GM19239 (cell line): Measurements from ENCODE around the gene SRP54.
"Not testable (repeated sequence)": the region's sequence is repeated elsewhere in the genome, so short reads cannot be mapped to it uniquely, and the experiment has no call there.

Experiments
- DNase-seq: peaks from one replicate; pipeline ENCODE4 v3.0.0; 2011; ENCODE audit warnings: low spot score; ENCODE audit not compliant: insufficient read length
- FAIRE-seq: peaks from 2 replicates; lab custom pipeline; 2011; peaks lifted over from hg19 to GRCh38; lab: Jason Lieb, UNC

SRP54 gene

DNA sequence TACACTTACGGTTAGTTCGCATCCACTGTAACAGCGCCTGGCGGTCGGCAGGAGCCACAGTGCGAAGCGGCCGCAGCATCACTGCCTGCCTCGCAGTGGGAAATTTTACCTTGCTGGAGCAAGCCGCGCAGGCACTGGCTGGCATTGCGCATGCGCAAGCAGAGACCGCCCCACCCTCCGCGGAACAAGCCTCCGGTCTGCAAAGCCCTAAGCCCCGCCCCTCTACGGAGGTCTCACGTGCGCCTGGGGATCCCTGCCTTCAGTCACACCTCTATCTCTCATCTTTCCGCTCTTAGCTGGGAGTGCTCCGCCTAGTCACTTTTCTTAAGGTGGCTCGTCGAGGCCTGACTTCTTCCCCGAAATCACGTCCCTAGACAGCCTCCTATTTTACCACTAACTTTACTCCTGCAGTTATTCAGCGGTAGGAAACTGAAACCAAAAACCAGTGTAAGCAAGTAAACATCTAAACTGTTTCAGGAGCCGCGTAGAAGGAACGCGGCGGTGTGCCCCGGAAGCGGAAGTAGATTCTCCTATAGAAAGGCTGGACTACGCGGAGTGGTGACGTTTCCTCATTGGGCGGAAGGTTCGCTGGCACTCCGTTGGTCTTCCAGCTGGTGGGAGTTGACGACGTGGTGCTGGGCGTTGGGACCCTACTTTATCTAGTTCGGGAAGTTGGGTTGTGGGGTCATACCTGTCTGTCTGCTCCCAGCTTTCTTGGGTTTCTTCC, at the start of gene SRP54:
Gene SRP54, plus strand, starts transcription at position 572 of the 727 bp plus-strand sequence. CDS start 13,718 bp downstream, outside the sequence.
- FAIRE-seq = peak; percentile 98

GRCh38 chr14:34933301-34933700, 49.5 kb upstream of the SRP54 start:
- no peak for FAIRE-seq
- DNase-seq = no peak

More for the DNA sequence above, at the start of gene SRP54:
- DNase-seq = peak; percentile 61

DNA sequence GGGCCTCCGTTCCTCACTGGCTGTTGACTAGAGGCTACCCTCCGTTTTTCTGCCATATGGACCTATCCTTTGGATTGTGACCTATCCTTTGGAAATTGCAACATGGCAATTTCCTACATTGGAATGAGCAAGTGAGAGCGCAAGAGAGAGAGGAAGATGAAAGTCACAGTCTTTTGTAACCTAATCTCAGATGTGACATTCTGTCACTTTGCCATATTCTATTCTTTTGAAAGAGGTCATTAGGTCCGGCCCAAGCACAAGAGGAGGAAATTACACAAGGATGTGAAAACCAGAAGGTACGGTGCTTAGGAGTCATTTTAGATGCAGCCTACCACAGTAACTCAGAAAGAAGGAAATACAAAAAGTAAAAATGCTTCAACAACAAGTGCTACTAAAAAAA, 47.3 kb upstream of the SRP54 start:
- no peak for DNase-seq

GRCh38 chr14:34937442-34937841, 45.4 kb upstream of the SRP54 start:
- FAIRE-seq (no peak), DNase-seq (no peak)

More for the DNA sequence above, 47.3 kb upstream of the SRP54 start:
- no peak for FAIRE-seq

GRCh38 chr14:34937876-34938275, 44.9 kb upstream of the SRP54 start:
- FAIRE-seq (no peak), DNase-seq (no peak)

GRCh38 chr14:34943506-34943905, 39.3 kb upstream of the SRP54 start:
- FAIRE-seq (no peak), DNase-seq (no peak)

- no peak for DNase-seq
- no peak for FAIRE-seq
Observed at GRCh38 chr14:34944744-34945143, 38.0 kb upstream of the SRP54 start.

- FAIRE-seq (no peak), DNase-seq (no peak)
Observed at GRCh38 chr14:34946699-34947098, 36.1 kb upstream of the SRP54 start.

DNA sequence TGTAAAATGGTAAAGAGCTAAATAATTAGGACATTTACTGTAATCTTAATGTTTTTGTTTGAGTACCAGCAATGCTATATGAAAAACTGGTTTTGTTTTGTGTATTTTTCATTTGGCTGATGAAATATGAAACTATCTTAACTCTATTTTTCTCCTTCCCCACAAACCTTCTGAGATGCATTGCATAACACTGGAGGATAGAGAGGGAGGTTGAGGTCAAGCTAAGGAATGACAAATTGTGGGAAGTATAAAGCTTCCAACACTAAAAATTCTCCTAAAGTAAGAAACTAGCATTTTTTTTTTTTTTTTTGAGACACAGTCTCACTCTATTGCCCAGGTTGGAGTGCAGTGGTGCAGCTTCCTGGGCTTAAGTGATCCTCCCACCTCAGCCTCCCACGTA, 31.5 kb upstream of the SRP54 start:
- DNase-seq (no peak), FAIRE-seq (no peak)

GRCh38 chr14:34956931-34957330, 25.9 kb upstream of the SRP54 start:
- DNase-seq = no peak
- FAIRE-seq = no peak

DNA sequence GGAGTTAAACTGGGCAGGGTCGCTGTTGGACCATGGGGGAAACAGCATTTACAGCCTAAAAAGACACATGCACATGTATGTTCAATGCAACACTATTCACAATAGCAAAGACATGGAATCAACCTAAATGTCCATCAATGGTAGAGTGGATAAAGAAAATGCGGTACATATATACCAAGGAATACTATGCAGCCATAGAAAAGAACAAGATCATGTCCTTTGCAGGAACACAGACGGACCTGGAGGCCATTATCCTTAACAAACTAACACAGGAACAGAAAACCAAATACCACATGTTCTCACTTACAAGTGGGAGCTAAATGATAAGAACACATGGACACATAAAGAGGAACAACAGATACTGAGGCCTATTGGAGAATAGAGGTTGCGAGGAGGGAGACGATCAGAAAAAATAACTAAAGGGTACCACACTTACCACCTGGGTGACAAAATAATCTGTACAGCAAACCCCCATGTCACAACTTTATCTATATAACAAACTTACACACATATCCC, 25.0 kb upstream of the SRP54 start:
- FAIRE-seq (no peak), DNase-seq (no peak)

DNA sequence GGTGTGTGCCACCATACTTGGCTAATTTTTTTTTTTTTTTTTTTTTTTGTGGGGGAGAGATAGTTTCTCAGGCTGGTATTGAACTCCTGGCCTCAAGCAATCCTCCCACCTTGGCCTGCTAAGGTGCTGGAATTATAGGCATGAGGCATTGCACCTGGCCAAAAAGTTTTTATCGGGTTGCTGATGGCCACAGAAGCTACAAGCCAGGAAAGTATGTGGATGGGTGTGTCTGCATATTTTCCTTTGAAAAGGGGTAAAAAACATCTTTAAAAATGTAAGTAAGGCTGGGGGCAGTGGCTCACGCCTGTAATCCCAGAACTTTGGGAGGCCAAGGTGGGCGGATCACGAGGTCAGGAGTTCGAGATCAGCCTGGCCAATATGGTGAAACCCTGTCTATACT, 20.7 kb upstream of the SRP54 start:
- DNase-seq, FAIRE-seq: not testable (repeated sequence)

DNA sequence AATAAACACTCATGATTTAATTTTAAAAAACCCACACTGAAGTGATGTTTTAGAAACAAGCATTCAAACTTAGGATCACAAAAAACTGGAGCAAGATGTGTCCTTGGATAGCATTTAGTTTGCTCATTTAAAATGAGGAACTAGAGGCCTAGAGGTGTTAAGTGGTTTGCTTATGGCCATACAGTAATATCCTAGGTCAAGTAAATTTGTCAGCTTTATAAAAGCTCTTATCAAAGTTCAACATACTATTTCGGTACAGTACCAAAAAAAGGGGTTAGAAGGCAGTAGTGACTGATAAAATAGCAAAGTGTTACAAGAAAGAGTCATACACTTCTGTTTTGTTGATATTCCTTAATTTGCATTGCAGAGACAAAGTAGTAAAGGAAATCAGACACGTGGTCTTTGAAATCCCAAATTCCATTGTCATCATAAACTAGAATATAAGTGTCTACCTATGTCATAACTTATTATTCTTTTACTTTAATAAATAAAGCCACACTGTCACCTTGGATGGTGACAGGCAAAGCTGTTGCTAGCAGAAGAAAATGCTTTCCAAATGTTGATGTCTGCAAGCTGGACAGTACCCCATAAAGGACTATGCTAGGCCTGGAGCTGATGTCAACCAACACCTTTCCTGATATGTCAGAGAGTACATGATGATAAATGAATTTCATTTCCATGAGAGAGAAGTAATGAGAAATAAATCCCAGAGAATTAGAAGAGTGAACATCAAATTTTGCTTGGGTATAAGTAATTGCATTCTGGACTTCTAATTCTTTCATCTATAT, 17.6 kb upstream of the SRP54 start:
- FAIRE-seq (no peak), DNase-seq (no peak)

DNA sequence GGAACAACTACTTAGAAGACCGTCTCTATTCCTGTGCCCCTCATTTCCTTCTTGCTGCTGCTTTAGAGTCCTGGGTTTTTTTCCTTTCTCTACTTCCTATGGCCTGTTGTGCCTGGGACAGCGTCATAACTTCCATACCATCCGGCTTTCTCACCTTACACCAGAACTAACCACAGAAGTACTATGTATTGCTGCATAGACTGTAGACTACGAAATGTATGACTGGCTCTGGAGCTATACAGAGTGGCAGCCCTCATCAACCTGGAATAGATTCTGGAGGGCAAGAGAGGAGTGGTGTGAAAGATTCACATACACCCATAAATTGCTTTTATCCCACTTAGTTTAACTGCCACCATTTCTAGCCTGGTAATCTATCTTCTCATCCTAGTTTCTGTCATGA, 16.9 kb upstream of the SRP54 start:
- DNase-seq = no peak
- no peak for FAIRE-seq

DNA sequence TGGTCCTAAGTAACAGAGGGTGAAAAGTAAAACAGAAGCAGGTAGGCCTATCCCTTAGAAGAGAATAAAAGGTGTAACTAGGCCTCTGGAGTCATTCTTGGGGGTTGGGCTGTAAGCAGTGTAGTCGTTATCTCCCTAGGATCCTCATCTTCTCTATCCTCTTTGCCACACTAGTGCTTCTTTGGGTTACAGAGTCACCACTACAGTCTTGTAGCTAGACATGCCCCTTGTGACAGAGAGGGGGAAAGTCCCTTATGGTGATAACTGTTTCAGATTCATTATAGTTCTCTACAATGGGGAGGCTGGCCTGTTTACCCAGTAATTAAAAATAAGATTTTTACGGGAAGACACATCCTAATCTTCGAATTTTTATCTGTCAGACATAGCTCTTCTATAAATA, 16.4 kb upstream of the SRP54 start:
- no peak for FAIRE-seq
- DNase-seq = no peak

- FAIRE-seq (no peak), DNase-seq (no peak)
Observed at GRCh38 chr14:34970665-34971064, 12.1 kb upstream of the SRP54 start.

DNA sequence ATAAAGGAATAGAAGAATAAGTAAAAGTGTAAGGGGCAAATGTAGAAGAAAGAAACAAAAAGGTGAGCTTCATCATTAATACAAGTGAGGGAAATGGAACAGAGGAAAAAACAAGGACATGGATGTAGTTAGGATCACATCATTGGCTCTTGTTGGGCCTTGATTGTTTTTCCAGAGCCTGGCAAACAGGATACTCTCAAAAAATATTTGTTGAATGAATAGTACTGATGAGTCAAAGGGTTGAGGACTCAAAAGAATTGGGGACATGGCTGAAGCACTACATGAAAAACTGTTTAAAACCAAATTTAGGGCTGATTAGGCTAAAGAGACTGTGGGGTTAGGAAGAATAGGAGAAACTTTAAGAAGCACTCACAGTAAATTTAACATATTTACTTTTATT, 11.4 kb upstream of the SRP54 start:
- DNase-seq (no peak), FAIRE-seq (no peak)

- FAIRE-seq = no peak
- no peak for DNase-seq
Observed at GRCh38 chr14:34971801-34972200, 11.0 kb upstream of the SRP54 start.

- FAIRE-seq (no peak), DNase-seq (no peak)
Observed at GRCh38 chr14:34978444-34978843, 4.3 kb upstream of the SRP54 start.

GRCh38 chr14:34980337-34980900, 2.4 kb upstream of the SRP54 start:
- FAIRE-seq = no peak
- DNase-seq = no peak
